Measurements from ENCODE around the gene POU2AF3. TPM values are rescaled to one million over a fixed set of nuclear protein-coding genes. Genes with fewer than 3 reads are reported as not detected.

POU2AF3 gene
- total RNA-seq, 1 donor from 2014 or later = not detected

- DNase-seq (ENCODE audit: low spot score) = no peak
Measured at GRCh38 chr11:111352231-111352746, 53.9 kb downstream of the POU2AF3 start.

DNA sequence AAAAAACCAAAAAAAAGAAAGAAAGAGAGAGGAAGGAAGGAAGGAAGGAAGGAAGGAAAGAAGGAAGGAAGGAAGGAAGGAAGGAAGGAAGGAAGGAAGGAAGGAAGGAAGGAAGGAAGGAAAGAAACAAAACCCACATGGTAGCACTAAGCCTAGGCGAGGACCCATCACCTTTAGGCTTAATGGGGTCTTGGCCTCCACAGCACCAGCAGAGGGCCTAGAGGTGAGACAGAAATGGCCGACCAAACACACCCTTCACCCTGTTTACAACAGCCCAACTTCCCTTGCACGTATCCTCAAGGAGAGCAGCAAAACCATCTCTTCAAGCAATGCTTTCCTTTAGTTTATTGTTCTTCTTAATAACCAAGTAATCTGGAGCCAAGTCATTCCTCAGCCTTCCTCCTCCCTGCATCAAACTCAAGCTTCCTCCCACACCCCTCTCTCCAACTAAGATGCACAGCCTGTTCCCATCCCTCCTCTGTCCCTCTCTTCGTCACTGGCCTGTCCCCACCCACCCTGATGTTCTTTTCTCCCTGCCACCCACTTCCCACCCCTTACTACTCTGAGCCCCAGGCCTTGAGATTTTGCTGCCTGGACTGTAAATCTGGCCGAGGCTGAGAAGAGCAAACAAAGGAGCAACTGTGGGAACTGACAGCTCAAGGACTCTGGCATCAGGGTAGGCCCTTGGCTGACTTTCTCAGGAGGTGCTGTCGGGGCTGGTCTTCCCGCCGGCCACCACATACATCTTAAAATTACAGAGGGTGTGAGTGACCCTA is 54.8 kb downstream of the POU2AF3 start:
- DNase-seq (ENCODE audit: low spot score) = no peak

DNA sequence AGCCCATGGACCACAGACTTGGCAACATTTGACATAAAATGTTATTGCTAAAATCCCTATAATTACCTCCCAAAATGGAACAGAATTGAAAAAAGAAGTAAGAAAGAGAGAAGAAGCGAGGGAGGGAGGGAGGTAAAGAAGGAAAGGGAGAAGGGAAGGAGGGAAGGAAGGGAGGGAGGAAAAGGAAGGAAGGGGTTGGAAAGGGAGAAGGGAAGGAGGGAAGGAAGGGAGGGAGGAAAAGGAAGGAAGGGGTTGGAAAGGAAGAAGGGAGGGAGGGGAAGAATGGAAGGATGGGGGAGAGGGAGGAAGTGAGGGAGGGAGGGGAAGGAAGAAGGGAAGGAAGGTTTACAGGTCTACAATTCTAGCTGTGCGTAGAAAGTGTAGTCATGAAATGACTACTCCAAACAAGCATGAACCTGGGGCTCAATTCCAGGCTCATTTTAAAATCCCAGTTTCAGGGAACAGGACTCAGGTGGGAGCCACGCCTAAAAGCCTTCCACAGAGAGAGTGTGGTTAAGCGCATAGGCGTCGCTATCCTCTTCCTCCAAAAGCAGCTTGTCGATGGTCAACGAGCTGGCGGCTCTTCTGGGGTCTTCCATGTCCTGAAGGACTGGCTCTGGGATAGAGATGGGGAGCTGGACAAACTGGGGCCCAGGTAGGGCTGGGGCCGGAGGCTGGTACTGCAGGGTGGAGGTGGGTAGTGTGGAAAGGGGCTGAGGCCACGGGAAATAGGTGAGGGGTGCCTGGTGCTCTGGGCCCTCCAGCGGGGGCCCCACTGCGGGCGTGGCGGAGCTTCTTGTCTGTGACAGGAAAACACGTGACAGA is 55.6 kb downstream of the POU2AF3 start:
- no peak for DNase-seq (ENCODE audit: low spot score)

DNA sequence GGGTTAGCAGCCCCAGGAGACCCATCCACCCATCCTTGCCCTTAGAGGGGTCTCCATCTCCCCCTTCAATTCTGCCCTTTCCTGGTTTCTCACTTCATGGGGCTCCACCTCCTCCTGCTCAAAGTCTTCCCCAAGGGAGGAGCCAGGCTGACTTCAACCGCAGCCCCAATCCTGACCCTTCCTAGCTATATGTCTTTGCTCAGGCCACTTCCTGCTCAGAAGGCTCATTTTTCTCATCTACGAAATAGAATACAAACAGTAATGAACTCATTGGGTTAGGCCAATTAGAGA is 56.2 kb downstream of the POU2AF3 start:
- DNase-seq (ENCODE audit: low spot score) = no peak

DNA sequence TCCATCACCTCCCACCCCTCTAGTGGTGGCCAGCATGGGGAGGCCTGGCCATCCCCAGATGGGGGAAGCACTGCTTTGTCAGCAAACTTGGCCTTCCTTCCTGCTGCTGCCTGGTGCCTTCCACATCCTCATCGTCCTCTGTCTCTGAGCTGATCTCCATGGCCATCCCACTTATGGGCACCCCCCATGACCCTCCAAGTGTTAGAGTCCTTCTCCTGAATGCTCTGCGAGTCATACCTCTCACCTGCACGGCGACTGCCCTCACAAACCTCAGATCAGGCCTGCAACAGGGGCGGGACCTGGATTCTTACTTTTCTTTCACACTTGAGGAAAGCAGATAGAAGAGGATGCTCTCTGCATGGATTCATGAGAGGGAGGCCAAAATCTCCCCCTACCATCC is 56.8 kb downstream of the POU2AF3 start:
- DNase-seq (ENCODE audit: low spot score) = no peak

- no peak for DNase-seq (ENCODE audit: low spot score)
Measured at GRCh38 chr11:111355956-111356659, 57.8 kb downstream of the POU2AF3 start.

- DNase-seq (ENCODE audit: low spot score) = no peak
Measured at GRCh38 chr11:111356660-111357048, 58.3 kb downstream of the POU2AF3 start.

- no peak for DNase-seq (ENCODE audit: low spot score)
Measured at GRCh38 chr11:111357150-111358037, 59.0 kb downstream of the POU2AF3 start.

Other genes starting within 250 kb of the POU2AF3 start
- not detected for gene POU2AF2, start 52.8 kb upstream of the POU2AF3 start, total RNA-seq (ENCODE audit: insufficient read depth, low replicate concordance)
- 0.48 TPM for gene POU2AF1, start 80.7 kb downstream of the POU2AF3 start, total RNA-seq (ENCODE audit: insufficient read depth, low replicate concordance)
- gene BTG4, start 213.8 kb downstream of the POU2AF3 start, total RNA-seq (ENCODE audit: insufficient read depth, low replicate concordance) = 5.5 TPM
- gene HOATZ, start 216.2 kb downstream of the POU2AF3 start, total RNA-seq (ENCODE audit: insufficient read depth, low replicate concordance) = 0.72 TPM
- gene LAYN, start 242.2 kb downstream of the POU2AF3 start, total RNA-seq (ENCODE audit: insufficient read depth, low replicate concordance) = 8.7 TPM